KG1 (cell line): ENCODE results near the gene AK1.

ENCODE experiments used
- DNase-seq: peaks from one replicate; lab custom pipeline; 2025; lab: John Stamatoyannopoulos, UW

Gene AK1

DNA sequence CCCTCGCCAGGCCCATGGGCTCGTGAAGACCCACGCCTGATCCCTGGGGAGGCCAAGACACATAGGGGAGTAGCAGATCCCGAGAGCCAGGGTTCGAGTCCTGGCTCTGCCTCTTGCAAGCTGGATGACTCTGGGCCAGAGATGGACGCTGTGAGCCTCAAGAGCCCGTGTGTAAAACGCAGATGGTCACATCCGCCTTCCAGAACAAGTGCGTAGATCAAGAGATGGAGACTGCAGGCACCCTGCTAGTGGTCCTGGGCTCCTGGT is 31.1 kb upstream of the AK1 start:
- no peak for DNase-seq

DNA sequence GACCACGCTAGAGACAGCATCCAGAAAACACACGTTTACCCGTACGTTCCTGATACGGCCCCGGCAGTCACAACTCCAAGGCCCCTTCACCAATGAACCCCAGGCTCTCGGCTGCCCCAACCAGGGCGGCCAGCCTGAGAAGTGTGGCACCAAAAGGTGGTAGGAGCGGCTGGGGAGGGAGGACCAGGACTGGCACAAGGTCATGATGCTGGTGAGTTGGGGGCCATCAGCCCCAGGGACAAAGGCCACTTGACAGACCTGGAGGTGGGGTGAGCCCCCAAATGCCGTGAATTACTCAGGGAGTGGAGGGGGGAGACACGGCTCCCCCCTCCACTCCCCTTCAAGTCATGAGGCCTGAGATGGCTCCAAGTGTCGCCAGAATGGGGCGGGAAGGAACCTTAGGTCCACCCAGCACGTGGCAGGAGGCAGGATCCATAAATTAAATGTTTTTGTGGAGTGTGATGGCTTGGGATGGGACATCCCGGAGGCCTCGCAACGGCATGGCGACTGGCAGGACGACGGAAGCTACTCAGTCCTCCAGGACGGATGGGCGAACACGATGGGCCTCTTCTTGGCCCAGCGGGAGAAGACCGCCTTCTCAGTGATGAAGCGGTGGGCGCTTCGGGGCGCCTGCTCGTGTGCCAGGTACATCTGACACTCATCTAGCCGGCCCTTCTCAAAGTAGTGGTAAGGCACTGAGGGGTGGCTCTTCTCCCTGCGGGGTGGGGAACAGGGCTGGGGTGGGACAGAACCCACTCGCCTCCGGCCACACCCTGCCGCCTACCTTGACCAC is 30.6 kb upstream of the AK1 start:
- no peak for DNase-seq

DNA sequence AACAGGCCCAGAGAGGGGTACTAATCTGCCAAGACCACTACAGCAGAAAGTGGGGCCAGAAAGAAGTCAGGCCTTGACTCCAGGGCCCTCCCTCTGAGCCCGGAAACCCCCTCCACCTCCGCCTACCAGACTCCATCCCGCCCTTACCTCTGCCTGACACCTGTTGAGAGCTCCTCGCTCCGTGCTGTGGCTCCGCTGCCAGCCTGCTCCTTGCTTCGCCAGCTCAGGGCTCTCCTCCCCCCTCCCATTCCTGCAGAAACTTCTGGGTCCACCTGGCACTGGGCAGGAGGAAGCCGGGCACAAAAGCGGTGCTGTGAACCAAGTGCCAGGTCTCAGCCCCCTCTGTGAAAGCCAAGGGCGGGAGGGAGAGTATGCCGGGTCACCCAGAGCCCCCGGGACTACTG is 28.3 kb upstream of the AK1 start:
- DNase-seq: no peak

DNA sequence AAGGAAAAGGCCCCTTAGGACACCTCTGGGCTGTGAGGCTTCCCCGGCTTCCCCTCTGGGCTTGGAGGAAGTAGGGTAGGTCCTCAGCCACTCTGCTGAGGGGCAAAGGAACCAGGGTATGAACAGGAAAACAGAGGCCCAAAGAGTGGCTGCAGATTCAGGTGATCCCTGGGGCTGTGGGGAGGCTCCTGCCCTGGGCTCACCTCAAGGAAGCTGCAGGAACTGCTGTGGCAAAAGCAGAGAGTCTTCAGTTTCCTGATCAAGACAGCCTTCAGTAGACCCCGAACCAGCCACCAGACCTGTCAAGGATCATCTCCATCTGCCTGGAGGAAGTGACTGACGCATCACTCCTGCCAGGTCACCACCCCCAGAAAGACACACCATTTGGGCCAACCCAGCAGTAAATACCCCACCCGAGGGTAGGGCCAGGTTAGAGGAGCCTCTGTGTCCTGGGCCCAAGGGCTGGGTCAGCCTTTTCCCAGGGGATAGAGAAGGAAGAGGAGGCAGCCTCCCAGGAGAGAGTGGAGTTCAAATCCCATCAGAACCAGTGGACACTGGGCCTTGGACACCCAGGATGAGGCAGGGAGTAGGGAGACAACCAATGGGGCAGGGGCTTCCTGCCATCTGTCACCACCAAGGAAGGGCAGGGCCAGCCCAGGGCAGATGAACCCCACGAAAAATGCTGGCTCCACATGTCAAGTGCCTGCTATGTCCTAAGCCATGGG is 27.7 kb upstream of the AK1 start:
- DNase-seq: peak; percentile 75

DNA sequence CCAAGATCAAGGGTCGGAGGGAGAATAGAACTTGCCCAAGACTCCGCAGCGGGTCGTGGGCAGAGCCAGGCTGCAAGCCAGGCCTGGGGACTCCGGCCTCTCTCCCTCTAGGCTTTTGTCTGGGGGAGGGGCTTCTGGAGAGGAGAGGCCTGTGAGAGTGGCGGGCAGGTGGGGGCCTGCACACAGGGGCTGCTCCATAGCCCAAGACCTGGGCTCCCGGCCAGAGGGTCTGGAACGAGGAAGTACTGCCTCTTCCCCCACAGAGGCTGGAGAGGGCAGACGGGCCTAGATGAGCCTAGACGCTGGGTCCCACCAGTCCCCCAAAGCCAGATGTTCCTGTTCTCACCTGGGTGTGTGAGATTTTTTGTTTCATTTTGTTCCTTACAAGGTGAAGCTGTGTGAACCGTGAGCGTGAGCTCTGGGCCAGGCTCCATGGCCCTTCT is 27.1 kb upstream of the AK1 start:
- DNase-seq: peak; percentile 75

DNA sequence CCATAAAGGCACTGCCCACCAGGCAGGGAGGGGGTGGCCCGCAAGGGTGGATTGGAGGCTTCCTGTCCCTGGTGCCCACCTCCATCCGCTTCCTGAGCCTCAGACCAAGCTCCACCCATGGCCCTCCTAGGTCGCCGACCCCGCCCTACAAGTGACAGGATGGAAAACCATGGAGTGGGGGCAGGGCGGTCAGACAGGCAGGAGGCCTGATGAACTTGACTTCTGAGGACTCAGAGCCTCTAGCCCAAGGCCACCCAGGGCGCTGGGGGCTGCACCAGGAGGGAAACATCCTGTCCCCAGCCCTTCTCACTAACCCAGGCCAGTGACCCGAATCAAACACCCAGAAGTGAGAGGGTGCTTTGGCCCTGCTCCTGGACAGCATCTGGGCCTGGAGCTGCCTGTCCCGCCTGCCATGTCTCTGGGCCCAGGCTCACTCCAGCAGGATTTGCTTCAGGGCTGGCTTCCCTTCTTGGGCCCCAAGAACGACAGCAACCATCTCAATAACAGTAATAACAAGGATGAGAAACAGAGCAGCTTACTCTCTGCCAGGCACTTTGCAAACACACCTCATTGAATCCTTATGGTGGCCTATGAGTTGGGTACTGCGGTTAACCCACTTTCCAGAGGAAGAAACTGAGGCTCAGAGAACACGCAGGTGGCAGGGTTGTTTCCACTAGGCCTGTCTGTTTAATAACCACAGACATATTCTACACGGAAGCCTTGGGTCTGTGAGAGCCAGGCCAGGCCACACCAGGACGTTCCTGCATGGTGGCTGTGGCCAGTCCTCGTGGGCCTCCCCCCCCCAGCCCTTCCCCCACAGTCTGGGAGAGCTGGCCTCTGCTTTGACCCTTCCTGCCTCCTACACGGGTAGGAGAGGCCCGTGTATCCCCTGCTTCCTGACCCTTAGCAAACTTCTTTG is 26.3 kb upstream of the AK1 start:
- DNase-seq: peak; percentile 70

DNA sequence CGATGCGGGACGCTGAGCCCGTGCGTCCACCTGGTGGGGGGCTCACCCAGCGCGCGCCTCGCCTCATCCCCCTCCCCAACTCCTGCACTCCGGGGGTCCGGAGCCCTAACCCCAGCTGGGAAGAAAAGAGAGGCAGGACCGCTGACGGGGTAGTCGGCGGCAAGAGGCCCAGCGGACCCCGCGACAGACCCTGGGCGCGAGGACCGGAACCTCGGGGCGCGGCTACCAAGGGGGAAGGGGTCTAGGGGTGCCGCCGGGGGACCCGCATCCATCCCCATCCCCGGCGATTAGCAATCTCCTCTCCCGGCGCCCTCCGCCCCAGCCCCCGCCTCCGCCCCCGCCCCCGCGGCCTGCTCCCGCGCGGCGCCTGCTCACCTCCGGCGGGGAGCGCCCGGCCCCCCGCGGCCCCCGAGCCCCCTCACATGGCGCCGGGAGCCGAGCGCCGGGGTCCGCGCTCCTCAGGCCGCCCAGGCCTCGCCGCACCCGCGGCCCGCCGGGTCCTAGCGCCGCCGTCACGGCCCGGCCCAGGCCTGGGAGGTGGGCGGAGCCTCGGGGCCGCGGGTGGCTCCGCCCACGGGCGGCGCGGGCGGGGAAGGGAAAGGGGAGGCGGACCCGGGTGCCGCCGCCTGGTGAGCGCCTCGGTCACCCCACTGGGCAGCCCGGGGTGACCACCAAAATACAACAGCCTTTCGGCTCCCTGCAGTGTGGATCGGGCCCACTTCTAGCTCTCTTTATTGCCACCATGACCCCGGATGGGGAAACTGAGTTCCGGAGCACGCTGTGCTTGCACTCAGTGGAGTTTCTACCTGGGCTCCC is 21.9 kb upstream of the AK1 start, which contains the start of gene ST6GALNAC6:
ST6GALNAC6 (minus strand) TSS at position 476 of the 816 bp plus-strand sequence. CDS start 1,622 bp downstream, outside the sequence.
- DNase-seq: peak; percentile 60

DNA sequence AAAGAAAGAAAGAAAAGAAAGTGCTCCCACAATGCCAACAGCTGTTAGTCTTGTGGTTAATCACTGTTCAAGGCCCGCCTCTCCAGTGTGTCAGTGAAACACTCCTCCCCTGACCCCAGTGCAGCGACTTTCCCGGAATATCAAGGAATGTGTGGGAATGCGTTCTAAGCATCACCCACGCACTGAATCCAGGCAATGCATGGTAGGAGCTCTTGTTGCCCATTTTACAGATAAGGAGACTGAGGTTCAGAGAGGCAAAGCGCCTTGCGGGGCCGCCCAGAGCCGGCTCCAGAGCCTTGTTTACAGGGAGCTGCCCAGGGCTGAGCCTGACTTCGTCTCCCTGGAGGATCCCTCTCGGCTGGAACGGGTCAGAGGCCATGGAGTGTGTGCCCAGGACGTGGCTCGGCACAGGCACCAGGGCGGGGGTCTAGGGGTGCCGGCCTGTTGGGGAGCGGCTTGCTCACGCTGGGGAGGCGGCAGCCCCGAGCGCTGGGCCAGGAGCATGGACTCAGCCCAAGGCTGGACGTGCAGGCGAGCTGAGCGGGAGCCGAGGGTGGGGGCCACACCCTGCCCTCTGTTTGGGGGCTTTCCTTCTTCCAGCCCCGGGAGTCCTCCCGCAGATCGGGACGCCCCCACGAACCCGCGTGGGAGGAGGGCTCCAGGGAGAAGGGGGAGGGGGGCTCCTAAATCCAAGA is 21.1 kb upstream of the AK1 start:
- no peak for DNase-seq

DNA sequence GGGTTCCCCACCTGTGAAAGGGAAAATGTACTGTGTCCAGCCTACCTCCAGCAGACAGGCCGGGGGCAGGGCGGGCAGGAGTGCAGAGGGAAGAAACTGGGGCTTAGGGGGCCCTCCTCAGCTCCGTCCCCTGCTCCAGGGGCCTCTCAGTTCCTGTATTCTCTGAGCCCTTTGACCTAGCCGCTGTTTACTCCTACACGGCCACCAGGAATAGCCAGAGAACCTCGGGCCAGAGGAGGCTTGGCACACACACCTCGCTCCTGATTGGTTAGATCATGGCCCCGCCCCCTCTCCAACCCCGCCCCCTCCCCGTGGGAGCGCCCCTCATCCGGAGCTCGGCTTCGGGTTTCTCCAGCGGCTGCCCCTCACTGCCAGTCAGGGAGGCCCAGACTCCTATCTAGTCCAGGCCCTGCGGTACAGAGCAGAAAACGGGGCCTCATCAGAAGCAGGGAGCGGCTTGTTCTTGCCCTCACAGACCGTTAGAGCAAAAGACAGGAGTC is 19.8 kb upstream of the AK1 start:
- DNase-seq: no peak

DNA sequence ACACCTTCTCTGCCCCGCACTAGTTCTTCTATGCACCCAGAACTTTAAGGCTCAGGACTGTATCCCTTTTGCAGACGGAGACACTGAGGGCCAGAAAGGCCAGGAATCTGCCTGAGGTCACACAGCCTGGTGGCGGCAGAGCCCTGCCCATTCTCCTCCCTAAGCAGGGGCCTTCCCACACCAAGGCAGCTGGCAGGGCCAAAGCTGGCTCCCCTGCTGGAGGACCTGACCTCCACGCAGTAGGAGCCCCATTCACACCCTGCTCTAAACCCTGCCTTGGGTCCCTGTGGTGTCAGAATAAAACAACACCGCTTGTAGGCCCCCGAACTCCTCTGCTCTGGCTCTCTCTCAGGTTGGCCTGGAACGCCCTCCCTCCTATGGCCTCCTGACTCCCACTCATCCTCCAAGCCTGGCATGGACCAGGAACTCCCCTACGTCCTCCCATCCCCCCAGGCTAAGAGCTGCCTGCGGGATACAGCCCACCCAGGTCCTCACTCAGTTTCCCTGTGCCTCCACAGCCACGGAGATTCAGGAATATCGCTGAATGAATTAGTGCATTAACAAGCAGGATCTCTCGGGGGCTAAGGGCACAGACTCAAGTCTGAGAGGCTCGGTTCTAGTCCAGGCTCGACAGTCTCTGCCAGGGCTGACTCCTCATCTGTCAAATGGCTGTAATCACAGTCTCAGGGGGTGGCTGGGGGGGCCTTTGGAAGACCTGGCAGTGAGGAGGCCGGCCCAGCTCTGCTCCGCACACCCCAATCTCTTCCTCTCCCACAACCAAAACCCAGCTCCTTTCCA is 19.1 kb upstream of the AK1 start:
- DNase-seq: no peak

DNA sequence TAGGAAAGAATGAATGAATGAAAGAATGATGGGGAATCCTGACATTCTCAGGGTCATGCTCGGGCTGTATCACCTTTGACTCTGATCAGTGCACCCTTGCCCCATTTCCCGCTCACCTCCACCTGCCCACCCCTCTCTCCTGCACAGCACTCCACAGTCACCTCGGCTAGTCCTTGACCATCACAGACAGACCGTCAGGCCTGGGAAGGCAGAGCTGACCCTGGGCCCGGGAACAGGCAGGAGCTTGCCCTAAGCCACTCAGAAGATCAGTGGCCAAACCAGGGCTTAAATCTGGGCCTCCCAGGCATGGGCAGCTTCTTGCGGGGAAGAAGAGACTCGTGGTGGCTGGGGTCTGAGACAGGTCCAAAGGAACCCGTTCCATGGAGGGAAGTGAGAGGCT is 18.3 kb upstream of the AK1 start:
- no peak for DNase-seq

DNA sequence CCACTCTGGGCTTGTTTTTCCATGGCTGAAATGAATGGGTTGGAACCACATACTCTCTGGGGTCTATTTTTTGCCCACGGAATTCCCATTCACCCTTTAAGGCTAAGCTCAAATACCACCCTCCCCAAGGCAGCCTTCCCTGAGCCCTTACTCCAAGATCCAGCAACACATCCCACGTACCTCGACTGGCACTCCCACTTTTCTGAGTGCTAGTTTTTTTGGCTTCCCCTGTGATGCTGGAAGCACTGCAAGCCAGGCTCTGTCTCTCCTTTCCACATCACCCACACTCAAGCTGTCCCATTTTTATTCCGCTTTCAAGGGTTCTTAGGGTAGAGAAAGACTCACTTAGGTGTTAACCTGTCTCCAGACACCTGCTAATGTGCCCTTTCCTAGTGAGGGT is 15.9 kb upstream of the AK1 start:
- DNase-seq: no peak

DNA sequence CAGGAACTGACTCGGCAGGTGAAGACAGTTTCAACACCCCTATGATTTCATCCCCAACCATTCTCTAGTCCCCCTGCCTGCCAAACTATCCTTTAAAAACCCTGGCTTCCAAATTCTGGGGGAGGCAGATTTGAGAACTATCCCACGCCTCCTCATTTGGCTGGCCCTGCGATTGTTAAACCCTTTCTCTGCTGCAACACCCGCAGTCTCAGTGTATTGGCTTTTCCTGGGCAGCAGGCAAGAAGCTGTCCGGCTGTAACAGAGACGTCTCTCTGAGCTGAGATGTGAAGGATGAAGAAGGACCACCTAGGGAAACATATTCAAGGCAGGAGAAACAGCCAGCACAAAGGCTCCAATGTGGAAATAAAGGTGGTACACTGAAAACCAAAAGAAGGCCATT is 15.4 kb upstream of the AK1 start:
- DNase-seq: no peak

DNA sequence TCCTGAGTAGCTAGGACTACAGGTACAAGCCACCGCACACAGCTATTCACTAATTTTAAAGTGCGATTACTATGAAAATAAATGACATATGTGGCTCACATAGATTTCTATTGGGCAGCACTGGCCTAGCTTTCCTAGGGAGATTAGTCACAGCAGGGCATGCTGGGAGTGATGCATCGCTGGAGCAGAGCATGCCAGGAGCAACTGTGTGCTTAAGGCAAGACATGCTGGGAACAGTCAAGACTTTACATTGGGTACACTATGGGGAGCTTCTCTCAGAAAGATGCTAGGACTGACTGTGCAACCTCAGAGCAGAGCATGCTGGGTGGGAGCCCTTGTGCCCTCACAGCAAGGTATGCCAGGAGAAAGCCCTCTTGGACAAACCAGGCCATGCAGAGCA is 12.6 kb upstream of the AK1 start:
- DNase-seq: no peak

DNA sequence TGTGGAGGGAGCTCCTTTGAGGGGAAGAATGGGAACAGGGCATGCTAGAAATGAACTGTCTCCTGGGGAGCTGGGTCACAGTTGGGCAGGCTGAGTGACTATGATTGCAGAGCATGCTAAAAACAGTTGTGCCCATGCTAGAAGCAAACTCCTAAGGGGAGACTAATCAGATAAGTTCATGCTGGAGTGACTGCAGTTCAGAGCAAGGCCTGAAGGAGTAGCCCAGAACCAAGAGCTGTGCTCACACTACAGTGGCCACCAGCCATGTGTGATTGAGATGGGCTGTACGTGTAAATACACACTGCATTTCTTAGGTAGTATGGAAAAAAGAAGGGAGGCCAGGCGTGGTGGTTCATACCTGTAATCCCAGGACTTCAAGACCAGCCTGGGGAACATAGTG is 10.3 kb upstream of the AK1 start:
- DNase-seq: no peak

DNA sequence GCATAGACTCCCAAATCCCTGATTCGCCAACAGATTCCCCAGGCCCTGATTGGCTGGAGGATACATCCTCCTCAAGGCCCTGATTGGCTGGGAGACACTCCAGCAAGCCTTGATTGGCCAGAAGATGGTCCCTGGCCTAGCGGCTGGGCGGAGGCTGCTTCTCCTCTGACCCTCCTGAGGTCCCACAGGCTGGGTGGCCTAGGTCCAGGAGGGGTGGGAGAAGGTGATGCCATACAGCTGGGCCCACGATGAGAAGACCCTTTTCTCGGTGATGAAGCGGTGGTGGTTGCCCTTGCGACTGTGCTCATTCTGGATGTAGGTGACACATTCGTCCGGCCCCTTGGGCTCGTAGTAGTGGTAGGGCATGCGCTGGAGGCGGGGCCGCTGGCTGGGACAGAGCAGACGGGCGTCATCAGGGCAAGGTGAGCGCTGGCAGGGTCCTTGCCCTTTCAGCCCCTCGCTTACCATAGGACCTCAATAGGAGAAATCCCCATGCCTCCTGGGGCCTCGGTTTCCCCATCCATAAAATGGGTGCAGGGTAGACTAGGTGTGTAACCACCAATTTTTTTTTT is 9.0 kb upstream of the AK1 start:
- no peak for DNase-seq

DNA sequence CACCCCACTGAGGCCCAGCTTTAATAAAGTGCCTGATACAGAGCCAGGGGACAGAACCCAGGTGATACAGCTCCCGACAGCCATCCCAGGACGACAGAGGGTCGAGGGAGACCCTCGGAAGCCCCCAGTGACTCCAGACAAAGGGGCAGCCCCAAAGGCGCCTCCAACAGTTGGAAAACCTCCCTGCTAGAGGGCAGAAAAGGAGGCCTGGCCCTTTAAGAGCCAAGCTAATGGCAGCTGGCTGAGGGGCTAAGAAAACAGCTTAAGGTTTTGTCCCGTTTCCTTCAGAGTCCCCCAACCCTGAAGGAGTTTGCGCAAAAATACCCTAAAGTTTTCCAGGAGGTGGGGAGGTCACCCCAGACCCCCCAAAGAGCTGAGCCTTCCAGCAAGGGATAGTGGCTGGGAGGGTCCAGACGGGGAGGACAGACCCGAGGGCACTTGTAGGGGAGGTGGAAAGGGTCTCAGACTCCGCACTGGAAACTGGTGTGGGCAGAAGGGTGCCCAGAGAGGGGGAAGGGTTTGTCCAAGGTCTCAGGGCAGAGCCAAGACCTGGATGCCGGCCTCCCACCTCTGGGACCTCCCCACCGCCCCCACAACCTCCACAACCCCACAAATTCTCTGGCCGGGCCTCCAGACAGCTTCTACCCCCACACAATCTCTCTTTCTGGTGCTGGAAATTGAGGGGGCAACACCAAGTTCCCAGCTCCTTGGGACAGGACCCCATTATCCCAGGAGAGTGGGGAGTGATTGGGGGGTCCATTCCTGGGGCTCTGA is 8.2 kb upstream of the AK1 start:
- DNase-seq: no peak

DNA sequence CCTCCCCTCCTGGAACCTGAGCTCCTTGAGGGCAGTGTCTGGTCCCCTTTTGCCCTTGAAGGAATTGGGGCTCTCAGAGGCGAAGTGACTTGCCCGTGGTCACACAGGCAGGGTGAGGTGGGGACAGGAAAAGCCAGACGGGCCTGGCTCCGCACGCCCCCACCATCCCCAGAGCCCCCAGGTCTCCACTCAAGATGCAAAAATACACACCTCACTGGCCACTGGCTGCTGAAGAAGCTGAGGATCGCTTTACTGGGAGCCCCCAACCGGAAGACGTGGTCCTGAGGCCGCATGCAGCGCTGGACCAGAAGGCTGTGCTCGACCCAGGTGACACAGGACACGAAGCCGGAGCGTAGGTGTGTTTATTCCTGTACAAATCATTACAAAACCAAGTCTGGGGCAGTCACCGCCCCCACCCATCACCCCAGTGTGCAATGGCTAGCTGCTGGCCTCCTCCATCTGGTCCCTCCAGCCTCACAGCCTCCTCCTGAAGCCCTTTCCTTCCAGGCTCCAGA is 7.6 kb upstream of the AK1 start:
- no peak for DNase-seq

DNA sequence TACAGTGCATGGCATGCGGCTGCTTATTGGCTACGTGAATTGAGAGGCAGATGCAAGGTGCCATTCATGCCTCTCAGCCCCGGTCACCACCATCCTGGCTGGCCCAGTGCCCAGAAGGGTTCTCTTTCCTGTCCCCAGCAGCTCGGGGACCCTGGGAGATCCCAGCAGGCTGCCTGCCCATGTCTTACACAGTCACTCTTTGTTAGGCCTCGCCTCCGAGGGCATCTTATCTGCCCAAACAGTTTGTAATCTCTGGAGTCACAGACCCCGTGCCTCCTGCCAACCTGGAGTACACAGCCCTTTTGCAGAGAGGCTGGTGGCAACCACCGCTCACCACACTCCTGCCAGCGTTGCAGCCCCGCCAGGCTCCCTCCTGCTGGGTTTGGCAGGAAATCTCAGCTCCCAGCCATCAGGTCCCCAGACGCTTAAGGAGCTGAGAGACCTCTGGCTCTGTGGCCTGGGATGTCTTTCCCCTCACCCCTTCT is 7.0 kb upstream of the AK1 start:
- DNase-seq: no peak
